ENCODE data around the gene POLR3GL.

DNA sequence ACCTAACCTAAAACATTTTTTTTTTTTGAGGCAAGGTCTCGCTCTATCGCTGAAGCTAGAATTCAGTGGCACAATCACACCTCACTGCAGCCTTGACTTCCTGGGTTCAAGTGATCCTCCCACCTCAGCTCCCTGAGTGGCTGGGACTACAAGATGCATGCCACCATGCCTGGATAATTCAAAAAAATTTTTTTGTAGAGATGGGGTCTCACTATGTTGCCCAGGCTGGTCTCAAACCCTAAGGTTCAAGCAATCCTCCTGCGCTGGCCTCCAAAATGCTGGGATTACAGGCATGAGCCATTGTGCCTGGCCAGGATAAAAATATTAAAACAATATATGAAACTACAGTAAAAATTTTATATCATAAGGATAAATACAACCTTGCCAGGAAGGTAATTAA is 11.6 kb upstream of the POLR3GL start:
- no peak for TF ChIP-seq POLR2A (IDR thresholded peaks at IDR 0.05; ENCODE audit: low read depth, low read length)
- TF ChIP-seq TAF1 (IDR thresholded peaks at IDR 0.05; ENCODE audit: low read depth, low read length): no peak

All from GM12891 (cell line).